ENCODE data around the gene DACH2. TPM values are rescaled to one million over a fixed set of nuclear protein-coding genes. Genes with fewer than 3 reads are reported as not detected.

The DACH2 gene
- total RNA-seq, 1 donor from 2014 or later, result not detected

- Mint-ChIP-seq H3K27me3 (ENCODE audit: low read depth) (no peaks in the 10 kb centered on the region), H3K27ac (ENCODE audit: unreplicated experiment) (no peak overlapping the region), H3K4me1 (ENCODE audit: low read depth) (no peaks in the 10 kb centered on the region), H3K9me3 (ENCODE audit: low read depth) (peaks cover 4% of the 10 kb centered on the region), H3K4me3 (ENCODE audit: unreplicated experiment) (no peak overlapping the region), H3K36me3 (ENCODE audit: low read depth) (no peaks in the 10 kb centered on the region)
- no peak for DNase-seq (ENCODE audit: low spot score)
- no peak for TF ChIP-seq CTCF (IDR thresholded peaks at IDR 0.05)
These were observed 598.8 kb downstream of the DACH2 start for GRCh38 chrX:86747091-86747490.

GRCh38 chrX:86805241-86805640 lies 657.0 kb downstream of the DACH2 start:
- Mint-ChIP-seq H3K4me3 (ENCODE audit: unreplicated experiment) (no peak overlapping the region), H3K4me1 (ENCODE audit: low read depth) (no peaks in the 10 kb centered on the region)

GRCh38 chrX:86806786-86807185 lies 658.5 kb downstream of the DACH2 start:
- Mint-ChIP-seq H3K36me3 (ENCODE audit: low read depth) (no peaks in the 10 kb centered on the region), H3K27me3 (ENCODE audit: low read depth) (no peaks in the 10 kb centered on the region), H3K27ac (ENCODE audit: unreplicated experiment) (no peak overlapping the region), H3K4me1 (ENCODE audit: low read depth) (no peaks in the 10 kb centered on the region), H3K4me3 (ENCODE audit: unreplicated experiment) (no peak overlapping the region), H3K9me3 (ENCODE audit: low read depth) (peaks cover 16% of the 10 kb centered on the region)
- no peak for DNase-seq (ENCODE audit: low spot score)
- TF ChIP-seq CTCF (IDR thresholded peaks at IDR 0.05), result peak; percentile 60

More at GRCh38 chrX:86805241-86805640, 657.0 kb downstream of the DACH2 start:
- Mint-ChIP-seq H3K36me3 (ENCODE audit: low read depth) (no peaks in the 10 kb centered on the region), H3K9me3 (ENCODE audit: low read depth) (peaks cover 16% of the 10 kb centered on the region), H3K27me3 (ENCODE audit: low read depth) (no peaks in the 10 kb centered on the region), H3K27ac (ENCODE audit: unreplicated experiment) (no peak overlapping the region)
- no peak for DNase-seq (ENCODE audit: low spot score)
- TF ChIP-seq CTCF (IDR thresholded peaks at IDR 0.05), result no peak

- no peaks in the 10 kb centered on the region for H3K36me3 Mint-ChIP-seq (ENCODE audit: low read depth)
- no peaks in the 10 kb centered on the region for H3K4me1 Mint-ChIP-seq (ENCODE audit: low read depth)
- no peak overlapping the region for H3K27ac Mint-ChIP-seq (ENCODE audit: unreplicated experiment)
- DNase-seq (ENCODE audit: low spot score), result no peak
- peaks cover 10% of the 10 kb centered on the region for H3K9me3 Mint-ChIP-seq (ENCODE audit: low read depth)
- H3K4me3 Mint-ChIP-seq (ENCODE audit: unreplicated experiment), result no peak overlapping the region
- no peak for TF ChIP-seq CTCF (IDR thresholded peaks at IDR 0.05)
- no peaks in the 10 kb centered on the region for H3K27me3 Mint-ChIP-seq (ENCODE audit: low read depth)
These were observed 661.4 kb downstream of the DACH2 start for GRCh38 chrX:86809651-86810050.

- Mint-ChIP-seq H3K4me3 (ENCODE audit: unreplicated experiment) (no peak overlapping the region), H3K36me3 (ENCODE audit: low read depth) (no peaks in the 10 kb centered on the region), H3K27ac (ENCODE audit: unreplicated experiment) (no peak overlapping the region), H3K9me3 (ENCODE audit: low read depth) (peaks cover 6% of the 10 kb centered on the region), H3K27me3 (ENCODE audit: low read depth) (no peaks in the 10 kb centered on the region), H3K4me1 (ENCODE audit: low read depth) (no peaks in the 10 kb centered on the region)
- no peak for TF ChIP-seq CTCF (IDR thresholded peaks at IDR 0.05)
- DNase-seq (ENCODE audit: low spot score), result no peak
These were observed 681.5 kb downstream of the DACH2 start for GRCh38 chrX:86829786-86830185.
